ENCODE results near the gene PJVK. TPM values are rescaled to one million over a fixed set of nuclear protein-coding genes. Genes with fewer than 3 reads are reported as not detected.
A peak's percentile ranks its signal among the peaks of the same experiment; 100 is the strongest.
"Not testable (repeated sequence)": the region's sequence is repeated elsewhere in the genome, so short reads cannot be mapped to it uniquely, and the experiment has no call there.

PJVK gene
- total RNA-seq, 2 donors from 2014 or later = 1.7 to 4.5 TPM

- not testable (repeated sequence) for H3K27ac Mint-ChIP-seq; H3K36me3 Mint-ChIP-seq; ATAC-seq; DNase-seq (ENCODE audit: low spot score in 2 of 2); H3K9me3 Mint-ChIP-seq
Measured at GRCh38 chr2:178471313-178471712, 20.1 kb downstream of the PJVK start.

- DNase-seq (ENCODE audit: low spot score in 2 of 2) (no peak), ATAC-seq (no peak)
- Mint-ChIP-seq H3K36me3 (peaks cover 3% of the 10 kb centered on the region in 2 donors), H3K9me3 (no peaks in the 10 kb centered on the region), H3K27ac (no peak overlapping the region)
Measured at GRCh38 chr2:178473373-178473772, 22.2 kb downstream of the PJVK start.

DNA sequence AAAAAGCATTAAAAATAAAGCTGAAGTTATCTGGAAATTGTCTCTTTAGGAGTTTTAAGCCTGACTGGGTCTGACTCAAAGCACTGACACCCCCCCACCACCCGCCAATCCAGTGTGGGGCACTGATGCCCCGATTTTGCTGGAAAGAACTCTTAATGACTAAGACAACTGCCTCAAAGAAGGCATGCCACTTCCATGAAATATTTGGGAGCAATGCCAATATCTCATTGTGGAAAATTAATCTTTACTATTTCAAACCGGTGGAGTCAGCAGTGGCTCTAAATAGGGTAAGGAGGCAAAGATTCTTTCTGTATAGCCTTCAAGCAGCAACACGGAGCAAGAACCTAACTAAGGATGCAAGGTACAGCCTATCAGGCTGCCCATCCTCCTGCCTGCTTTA lies 22.8 kb downstream of the PJVK start:
- Mint-ChIP-seq H3K36me3 (peaks cover 4 to 5% of the 10 kb centered on the region in 2 donors), H3K27ac (no peak overlapping the region), H3K9me3 (no peaks in the 10 kb centered on the region)
- ATAC-seq (no peak), DNase-seq (ENCODE audit: low spot score in 2 of 2) (no peak)

- ATAC-seq = no peak
- Mint-ChIP-seq H3K9me3 (no peaks in the 10 kb centered on the region), H3K36me3 (peaks cover 4 to 5% of the 10 kb centered on the region in 2 donors), H3K27ac (no peak overlapping the region)
- DNase-seq (ENCODE audit: low spot score in 2 of 2) = no peak
Measured at GRCh38 chr2:178474560-178474959, 23.4 kb downstream of the PJVK start.

DNA sequence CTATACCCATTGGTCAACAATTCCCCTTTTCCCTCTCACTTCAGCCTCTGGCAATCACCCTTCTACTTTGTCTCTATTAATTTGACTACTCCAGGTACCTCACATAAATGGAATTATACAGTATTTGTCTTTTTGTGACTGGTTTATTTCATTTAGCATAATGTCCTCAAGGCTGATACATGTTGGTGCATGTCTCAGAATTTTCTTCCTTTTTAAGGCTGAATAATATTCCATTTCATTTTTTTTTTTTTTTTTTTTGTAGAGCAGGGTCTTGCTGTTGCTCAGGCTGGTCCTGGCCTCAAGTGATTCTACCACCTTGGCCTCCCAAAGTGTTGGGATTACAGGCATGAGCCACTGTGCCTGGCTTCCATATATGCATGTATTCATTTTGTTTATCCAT lies 25.3 kb downstream of the PJVK start:
- no peaks in the 10 kb centered on the region for H3K9me3 Mint-ChIP-seq
- H3K36me3 Mint-ChIP-seq = peaks cover 4 to 5% of the 10 kb centered on the region in 2 donors
- no peak for DNase-seq (ENCODE audit: low spot score in 2 of 2)
- H3K27ac Mint-ChIP-seq = no peak overlapping the region
- ATAC-seq = no peak

DNA sequence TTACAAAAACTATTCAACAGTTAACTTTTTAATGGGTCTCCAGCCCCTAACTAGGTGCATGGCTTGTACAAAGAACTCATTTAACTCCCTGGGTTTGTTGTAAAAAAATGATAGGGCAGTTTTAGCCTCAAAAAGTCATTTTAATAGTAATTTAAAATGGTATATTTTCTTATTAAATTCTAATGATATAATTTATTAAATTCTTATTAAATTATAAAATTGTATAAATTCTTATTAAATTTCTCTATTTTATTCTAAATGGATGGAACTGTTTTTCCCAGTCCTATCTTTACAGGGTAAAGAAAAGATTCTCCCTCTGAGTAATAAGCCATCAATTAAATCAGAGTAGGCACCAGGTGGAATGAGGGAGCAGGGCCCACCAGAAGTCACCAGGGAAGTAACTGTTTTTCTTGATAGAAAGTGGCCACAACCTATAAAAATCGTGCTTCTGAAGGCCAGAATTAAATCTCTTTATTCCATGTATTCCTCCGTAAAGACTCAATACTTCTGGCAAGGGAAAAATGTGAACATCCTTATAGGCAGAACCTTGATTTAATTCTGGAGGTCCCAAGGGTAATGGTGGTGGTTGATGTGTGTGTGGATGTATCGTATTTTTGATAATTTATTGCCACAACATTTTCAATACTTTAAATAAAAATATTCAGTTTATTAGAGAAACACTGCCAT lies 26.4 kb downstream of the PJVK start:
- peaks cover 4 to 5% of the 10 kb centered on the region in 2 donors for H3K36me3 Mint-ChIP-seq
- H3K9me3 Mint-ChIP-seq = no peaks in the 10 kb centered on the region
- no peak for DNase-seq (ENCODE audit: low spot score in 2 of 2)
- ATAC-seq = no peak
- H3K27ac Mint-ChIP-seq = peak overlapping the region in 1 of 2 donors; percentile 95

GRCh38 chr2:178478130-178478438 lies 26.9 kb downstream of the PJVK start:
- ATAC-seq (no peak), DNase-seq (ENCODE audit: low spot score in 2 of 2) (peak in 1 of 2 donors; percentile 23)
- no peaks in the 10 kb centered on the region for H3K9me3 Mint-ChIP-seq

GRCh38 chr2:178478439-178479274 lies 27.5 kb downstream of the PJVK start, which contains the start of gene FKBP7:
FKBP7 (minus strand) TSS chr2:178478600; CDS start chr2:178478499, 101 bp downstream.
- H3K36me3 Mint-ChIP-seq = peaks cover 4 to 5% of the 10 kb centered on the region in 2 donors

More at GRCh38 chr2:178478130-178478438, 26.9 kb downstream of the PJVK start:
- Mint-ChIP-seq H3K27ac (peak overlapping the region; percentile 90 to 95), H3K36me3 (peaks cover 4 to 5% of the 10 kb centered on the region in 2 donors)

DNA sequence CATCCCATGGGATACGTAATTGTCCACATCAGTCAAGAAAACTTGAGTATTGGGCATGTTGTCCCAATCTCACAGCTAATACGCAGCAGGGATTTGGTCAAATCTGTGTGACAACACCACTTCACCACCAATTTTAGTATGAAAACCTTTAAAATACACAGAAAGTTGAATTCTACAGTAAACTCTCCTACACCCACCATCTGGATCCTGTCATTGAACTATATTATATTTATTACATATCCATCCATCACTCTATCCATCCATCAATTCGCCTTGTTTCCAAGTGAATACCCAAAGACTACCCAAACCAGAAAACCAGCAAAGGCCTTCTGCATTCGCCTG lies 28.1 kb downstream of the PJVK start:
- Mint-ChIP-seq H3K36me3 (peaks cover 4 to 5% of the 10 kb centered on the region in 2 donors), H3K9me3 (no peaks in the 10 kb centered on the region), H3K27ac (peak overlapping the region; percentile 90 to 95)
- ATAC-seq = no peak
- DNase-seq (ENCODE audit: low spot score in 2 of 2) = no peak

More at GRCh38 chr2:178478439-178479274, 27.5 kb downstream of the PJVK start, which contains the start of gene FKBP7:
- peak; percentile 72 to 81 for ATAC-seq
- peak; percentile 78 to 83 for DNase-seq (ENCODE audit: low spot score in 2 of 2)
- Mint-ChIP-seq H3K27ac (peak within 1 kb of the TSS; percentile 90 to 95), H3K9me3 (no peaks in the 10 kb centered on the region)

DNA sequence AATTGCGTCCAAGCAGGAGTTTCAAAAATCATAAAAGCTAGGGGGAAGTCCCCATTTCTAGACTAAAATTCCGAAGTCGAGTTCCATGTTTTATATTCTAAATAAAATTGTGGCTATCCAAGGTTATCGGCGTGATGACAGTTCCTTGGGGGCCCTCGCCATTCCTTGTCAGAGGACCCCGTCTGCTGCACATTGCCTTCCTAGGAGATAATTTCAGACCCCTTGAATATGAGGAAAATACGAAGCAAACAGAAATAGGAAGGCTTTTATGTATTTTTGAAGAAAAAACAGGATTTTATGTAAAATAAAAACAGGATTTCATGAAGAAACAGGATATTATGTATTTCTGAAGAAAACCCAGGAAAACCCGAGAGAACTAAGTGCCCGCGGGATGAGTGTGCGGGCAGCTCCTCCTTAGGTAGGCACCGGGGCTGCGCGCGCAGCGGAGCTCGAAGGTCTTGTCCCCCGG lies 28.6 kb downstream of the PJVK start:
- H3K9me3 Mint-ChIP-seq = no peaks in the 10 kb centered on the region
- peaks cover 4 to 5% of the 10 kb centered on the region in 2 donors for H3K36me3 Mint-ChIP-seq
- ATAC-seq (no peak), DNase-seq (ENCODE audit: low spot score in 2 of 2) (no peak)
- H3K27ac Mint-ChIP-seq = peak overlapping the region; percentile 90

GRCh38 chr2:178480227-178481181 lies 29.3 kb downstream of the PJVK start, which contains the start of gene PLEKHA3:
PLEKHA3 (plus strand) TSS chr2:178480457; CDS start chr2:178480870, 413 bp downstream.
- ATAC-seq = peak; percentile 77 to 82
- Mint-ChIP-seq H3K27ac (peak within 1 kb of the TSS; percentile 90 to 96), H3K36me3 (peaks cover 5 to 8% of the 10 kb centered on the region in 2 donors)

DNA sequence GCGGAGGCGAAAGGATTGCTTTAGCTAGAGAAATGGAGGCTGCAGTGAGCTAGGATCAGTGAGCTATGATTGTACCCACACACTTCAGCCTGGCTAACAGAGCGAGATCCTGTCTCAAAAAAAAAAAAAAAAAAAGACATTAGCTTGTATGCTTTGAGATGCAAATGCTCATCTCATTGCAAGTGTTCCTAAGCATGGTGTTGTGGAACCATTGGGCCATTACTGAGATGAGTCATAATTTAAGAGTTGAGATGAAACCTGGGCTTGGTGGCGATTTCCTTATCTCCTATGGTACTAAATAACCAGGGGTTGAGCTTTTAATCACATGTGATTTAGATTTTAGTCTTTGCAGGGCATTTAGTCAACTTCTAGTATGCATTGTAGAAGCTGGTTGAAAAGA lies 31.3 kb downstream of the PJVK start:
- no peaks in the 10 kb centered on the region for H3K9me3 Mint-ChIP-seq
- H3K27ac Mint-ChIP-seq = no peak overlapping the region
- no peak for DNase-seq (ENCODE audit: low spot score in 2 of 2)
- ATAC-seq = no peak
- H3K36me3 Mint-ChIP-seq = peaks cover 11 to 13% of the 10 kb centered on the region in 2 donors

More at GRCh38 chr2:178480227-178481181, 29.3 kb downstream of the PJVK start, which contains the start of gene PLEKHA3:
- DNase-seq (ENCODE audit: low spot score in 2 of 2) = peak; percentile 73 to 89
- H3K9me3 Mint-ChIP-seq = no peaks in the 10 kb centered on the region

GRCh38 chr2:178484245-178485041 lies 33.3 kb downstream of the PJVK start:
- ATAC-seq = no peak
- Mint-ChIP-seq H3K9me3 (no peaks in the 10 kb centered on the region), H3K27ac (no peak overlapping the region), H3K36me3 (peaks cover 6 to 16% of the 10 kb centered on the region in 2 donors)
- no peak for DNase-seq (ENCODE audit: low spot score in 2 of 2)

GRCh38 chr2:178485356-178485755 lies 34.2 kb downstream of the PJVK start:
- Mint-ChIP-seq H3K9me3 (no peaks in the 10 kb centered on the region), H3K27ac (no peak overlapping the region), H3K36me3 (peaks cover 6 to 25% of the 10 kb centered on the region in 2 donors)
- DNase-seq (ENCODE audit: low spot score in 2 of 2) = no peak
- ATAC-seq = no peak

DNA sequence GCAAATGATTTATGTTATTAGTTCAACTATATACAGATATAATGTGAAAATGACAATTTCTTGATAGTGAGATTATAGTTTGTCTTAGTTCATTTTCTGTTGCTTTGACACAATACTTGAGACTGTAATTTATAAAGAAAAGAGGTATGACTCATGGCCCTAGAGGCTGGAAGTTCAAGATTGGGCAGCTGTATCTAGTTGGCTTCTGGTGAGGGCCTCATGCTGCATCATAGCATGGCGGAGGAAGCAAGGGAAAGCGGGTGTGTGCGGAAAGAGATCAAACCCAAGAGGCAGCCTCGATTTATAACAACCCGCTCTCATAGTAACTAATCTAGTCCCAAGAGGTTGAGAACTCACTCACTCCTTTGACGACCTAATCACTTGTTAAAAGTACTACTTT lies 40.4 kb downstream of the PJVK start:
- ATAC-seq = no peak
- Mint-ChIP-seq H3K36me3 (peaks cover 21 to 30% of the 10 kb centered on the region in 2 donors), H3K27ac (no peak overlapping the region), H3K9me3 (no peaks in the 10 kb centered on the region)
- DNase-seq (ENCODE audit: low spot score in 2 of 2) = no peak
